ENCODE data around the gene PAX9.
"Not testable (repeated sequence)": the region's sequence is repeated elsewhere in the genome, so short reads cannot be mapped to it uniquely, and the experiment has no call there.

Gene PAX9

GRCh38 chr14:36672095-36672494, 10.4 kb downstream of the PAX9 start:
- no peak for DNase-seq

- no peak for DNase-seq
Measured at GRCh38 chr14:36674659-36675058, 13.0 kb downstream of the PAX9 start.

- no peak for DNase-seq
Measured at GRCh38 chr14:36675581-36675980, 13.9 kb downstream of the PAX9 start.

- no peak for DNase-seq
Measured at GRCh38 chr14:36676236-36676635, 14.6 kb downstream of the PAX9 start.

DNA sequence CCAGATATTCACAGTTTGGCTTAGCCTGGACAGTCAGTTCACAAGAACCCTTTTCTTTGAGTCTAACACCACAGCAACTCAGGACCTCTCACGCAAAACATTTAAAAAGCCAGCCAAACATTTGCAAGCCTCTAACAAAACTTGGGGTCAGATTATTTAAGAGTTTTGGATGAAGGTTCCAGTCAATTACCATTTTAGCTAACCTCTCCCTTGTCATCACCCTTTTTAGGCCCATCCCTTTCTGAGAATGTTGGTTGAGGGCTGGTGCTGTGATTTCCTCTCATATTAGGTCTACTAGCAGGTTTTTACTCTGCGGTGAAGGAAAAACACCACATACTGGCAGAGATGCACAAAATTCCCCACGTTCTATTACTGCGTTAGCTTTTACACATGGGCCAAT, 20.7 kb downstream of the PAX9 start:
- no peak for DNase-seq

GRCh38 chr14:36683083-36683724, 21.5 kb downstream of the PAX9 start:
- no peak for DNase-seq

DNA sequence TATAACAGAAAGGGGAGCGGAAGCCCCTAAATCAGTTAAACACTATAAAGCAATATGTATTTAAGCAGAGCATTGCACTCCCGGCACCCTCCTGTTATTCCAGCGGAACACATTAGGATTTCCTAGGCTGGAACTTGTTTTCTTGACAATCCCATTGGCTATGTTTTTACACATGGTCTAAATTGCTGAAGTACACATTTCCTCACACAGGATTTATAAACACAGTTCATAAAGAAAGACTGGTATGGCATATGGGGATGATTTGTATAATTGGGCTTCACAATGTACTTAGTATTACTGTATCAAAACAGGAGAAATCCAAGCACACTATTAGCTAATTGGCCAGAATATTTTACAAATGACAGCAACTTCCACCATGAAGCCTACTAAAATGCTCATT, 23.3 kb downstream of the PAX9 start:
- no peak for DNase-seq

DNA sequence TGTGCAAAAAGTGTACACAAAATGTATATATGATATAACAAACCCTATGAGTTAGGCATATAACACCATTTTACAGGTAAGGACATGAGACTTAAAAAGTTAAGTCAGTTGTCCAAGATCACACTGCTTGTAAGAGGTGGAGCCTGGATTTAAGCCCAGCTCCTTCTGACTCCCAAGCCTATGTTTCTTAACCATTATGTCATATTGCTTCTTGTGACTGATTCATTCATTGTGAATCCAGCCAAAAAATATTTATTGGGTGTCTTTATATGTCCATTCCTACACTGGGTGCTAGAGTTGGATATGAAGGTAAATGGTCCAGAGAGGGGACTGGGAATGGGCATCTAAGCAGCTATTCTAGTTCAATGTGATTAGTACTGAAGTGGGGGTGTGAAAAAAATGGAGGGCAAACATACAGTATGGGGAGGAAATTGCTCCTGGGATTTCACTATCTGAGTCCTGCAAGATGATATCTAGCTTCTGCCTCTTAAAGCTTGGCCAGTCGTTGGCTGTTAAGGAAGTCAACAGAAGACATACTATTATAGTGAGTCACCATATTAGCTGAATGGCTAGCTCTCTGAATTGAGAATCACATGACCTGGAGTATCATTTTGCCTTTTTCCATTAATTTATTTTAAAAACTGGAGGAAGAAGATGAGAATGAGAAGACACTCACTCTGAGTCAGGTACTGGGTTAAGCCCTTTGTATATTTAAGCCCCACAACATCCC, 28.8 kb downstream of the PAX9 start:
- DNase-seq = no peak

DNA sequence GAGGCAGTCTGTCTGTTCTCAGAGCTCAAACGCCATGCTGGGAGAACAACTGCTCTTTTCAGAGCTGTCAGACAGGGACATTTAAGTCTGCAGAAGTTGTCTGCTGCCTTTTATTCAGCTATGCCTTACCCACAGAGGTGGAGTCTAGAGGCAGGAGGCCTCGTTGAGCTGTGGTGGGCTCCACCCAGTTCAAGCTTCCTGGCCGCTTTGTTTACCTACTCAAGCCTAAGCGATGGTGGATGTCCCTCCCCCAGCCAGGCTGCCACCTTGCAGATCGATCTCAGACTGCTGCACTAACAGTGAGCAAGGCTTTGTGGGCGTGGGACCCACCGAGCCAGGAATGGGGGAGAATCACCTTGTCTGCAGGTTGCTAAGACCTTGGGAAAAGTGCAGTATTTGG, 37.8 kb downstream of the PAX9 start:
- DNase-seq = not testable (repeated sequence)

DNA sequence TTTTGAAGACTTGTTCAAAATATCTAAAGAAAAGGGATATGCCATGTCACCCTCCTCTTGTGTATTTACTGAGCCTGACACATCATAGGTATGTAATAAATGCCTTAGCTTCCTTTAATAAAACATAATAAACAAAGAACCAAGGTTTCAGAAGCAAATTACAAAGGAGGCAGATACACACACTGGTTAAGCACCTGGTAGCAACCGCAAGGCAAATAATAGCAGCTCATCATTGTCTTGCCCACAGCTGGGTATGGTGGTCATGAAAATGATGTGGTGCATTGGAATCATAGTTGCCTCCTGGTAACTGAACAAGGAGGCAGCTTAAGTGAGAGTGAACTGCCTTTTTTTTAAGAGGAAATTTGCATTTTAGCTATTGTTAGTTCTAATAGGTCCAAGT, 39.0 kb downstream of the PAX9 start:
- DNase-seq = no peak

DNA sequence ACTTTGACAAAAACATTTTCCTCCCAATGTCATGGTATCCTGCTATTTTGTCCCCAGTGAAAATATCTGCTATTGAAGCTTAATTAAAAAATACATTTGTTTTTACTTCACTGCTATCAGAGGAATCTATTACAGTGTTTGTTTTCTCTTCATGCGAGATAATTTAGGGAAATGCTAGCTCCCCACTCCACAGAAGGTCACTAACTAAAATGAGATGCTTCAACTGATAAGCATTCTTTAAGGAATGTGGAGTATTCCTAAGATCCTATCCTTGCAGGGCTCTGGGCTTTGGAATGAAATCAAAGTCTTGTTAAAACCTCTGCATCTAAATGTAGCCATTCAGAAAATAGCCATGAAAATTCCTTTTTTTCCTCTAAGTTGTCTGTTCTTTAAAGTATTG, 39.5 kb downstream of the PAX9 start:
- DNase-seq = no peak

GRCh38 chr14:36702474-36702873, 40.8 kb downstream of the PAX9 start:
- no peak for DNase-seq

GRCh38 chr14:36707570-36707969, 45.9 kb downstream of the PAX9 start:
- DNase-seq = no peak

GRCh38 chr14:36713960-36714703, 52.5 kb downstream of the PAX9 start:
- DNase-seq = no peak

DNA sequence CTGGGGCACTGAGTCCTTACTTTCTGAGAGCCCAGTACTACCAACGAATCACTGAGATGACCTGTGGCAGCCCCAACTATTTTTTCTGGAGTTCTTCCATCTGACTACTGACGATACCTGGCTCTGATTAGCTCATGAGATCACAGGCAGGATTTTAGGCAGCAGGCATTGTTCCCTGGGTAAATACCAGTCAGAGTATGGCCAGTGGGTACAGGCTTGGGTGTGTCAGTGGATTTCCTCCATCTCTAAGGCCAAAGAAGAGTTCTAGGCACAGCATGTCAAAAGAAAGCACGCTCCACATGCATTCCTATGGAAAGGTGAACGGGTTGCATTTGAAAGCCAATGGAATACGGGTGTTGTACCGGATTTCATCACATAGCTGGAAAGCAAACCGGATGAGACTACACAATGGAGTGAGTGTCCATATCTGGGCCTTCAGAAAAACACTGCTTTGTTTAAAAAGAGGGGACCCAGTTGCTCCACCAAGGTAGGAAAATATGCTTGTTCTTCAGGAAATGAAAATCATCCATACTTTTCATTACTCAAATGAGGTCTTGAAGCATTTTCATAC, 55.0 kb downstream of the PAX9 start:
- no peak for DNase-seq

DNA sequence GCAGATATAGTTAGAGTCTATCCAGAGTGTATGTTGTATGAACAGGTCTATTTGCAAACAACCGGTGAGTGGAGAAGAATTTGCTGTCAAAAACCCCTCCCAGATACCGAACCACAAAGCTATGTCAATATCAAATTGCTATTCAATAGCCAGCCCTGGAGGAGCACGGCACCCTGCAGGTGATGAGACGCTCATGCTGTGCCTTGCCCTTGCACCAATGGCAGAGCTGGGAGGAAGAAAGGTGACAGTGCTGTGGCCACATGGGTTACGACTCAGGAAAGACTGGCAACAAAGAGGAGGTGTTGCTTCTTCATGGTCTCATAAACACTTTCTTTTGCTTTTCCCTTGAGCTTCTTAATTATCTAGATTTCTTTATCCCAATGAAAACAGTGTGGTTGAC, 55.7 kb downstream of the PAX9 start:
- no peak for DNase-seq

DNA sequence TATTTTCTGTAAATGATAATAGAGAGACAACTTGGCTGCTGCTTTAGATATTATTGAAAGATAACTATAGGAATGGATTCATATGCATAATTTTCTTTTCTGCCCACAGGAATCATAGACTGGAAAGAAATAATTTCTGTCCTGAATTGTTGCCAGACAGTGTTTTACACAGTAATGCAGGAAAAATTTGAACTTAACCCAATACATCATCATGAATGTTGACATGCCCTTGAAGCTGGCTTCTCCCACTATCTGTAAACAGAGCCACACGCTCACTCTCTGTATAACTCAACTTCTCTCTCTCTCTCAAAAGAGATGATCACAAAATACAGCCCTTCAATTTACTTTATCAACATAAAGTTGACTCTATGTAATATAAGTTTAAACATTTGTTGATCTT, 56.6 kb downstream of the PAX9 start:
- DNase-seq = no peak

DNA sequence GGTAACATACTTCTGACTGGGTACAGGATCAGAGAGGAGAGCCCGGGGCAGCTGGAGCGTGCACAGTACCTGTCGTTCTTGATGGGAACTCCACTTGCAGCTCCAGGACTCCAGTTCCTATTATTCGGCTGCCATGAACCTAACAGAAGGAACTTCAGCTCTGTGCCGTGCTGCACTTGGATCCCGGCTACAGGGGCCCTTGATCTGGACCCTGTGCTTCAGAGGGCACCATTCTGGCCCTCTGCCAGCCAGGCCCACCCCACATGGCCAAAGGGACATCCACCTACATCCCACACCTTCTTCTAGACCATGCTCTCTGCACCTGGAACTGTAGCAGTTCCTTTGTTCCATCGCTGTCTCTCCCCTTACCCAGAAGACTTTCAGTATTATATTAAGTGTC, 58.2 kb downstream of the PAX9 start:
- no peak for DNase-seq

- no peak for DNase-seq
Measured at GRCh38 chr14:36720657-36721056, 59.0 kb downstream of the PAX9 start.

- no peak for DNase-seq
Measured at GRCh38 chr14:36721877-36722276, 60.2 kb downstream of the PAX9 start.

DNA sequence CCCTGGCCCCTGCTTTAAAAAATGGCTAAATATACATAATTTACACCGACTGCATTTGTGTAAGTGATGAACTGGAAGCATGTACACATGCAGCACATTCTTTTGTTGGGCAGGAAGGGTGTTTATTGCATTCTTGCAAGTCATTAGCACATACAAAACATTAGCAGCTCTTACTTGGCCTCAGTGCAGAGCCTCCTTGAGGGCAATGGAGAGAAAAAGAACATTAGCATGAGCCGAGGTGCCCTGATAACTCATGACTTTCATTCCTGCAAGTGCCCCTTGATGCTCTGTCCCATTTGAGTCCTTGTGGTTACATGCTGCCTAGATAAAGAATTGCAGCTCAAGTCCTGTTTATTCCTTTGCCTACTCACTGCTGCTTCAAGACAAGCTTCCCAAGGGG, 61.9 kb downstream of the PAX9 start:
- no peak for DNase-seq

- DNase-seq = no peak
Measured at GRCh38 chr14:36724162-36724561, 62.5 kb downstream of the PAX9 start.

DNA sequence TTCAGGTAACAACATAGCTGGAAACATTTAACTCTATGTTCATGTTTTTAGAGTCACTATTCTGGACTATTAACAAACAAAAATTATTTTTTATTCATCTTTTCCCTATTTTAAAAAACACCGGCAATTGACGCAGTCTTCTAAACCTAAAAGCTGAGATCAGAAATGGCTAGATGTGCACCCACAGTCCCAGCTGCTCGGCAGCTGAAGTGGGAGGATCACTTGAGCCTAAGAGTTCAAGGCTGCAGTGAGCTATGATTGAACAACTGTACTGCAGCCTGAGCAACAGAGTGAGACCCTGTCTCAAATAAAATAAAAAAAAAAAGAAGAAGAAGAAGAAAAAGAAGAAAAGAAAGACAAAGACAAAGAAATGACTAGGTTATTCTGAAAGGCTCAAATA, 64.5 kb downstream of the PAX9 start:
- DNase-seq = no peak
